Measurements from ENCODE around the gene UNC5C. TPM values are rescaled to one million over a fixed set of nuclear protein-coding genes. Genes with fewer than 3 reads are reported as not detected.

Gene UNC5C
- total and polyA plus RNA-seq, 4 donors, result 0.27 to 1.2 (median 0.78) TPM

DNA sequence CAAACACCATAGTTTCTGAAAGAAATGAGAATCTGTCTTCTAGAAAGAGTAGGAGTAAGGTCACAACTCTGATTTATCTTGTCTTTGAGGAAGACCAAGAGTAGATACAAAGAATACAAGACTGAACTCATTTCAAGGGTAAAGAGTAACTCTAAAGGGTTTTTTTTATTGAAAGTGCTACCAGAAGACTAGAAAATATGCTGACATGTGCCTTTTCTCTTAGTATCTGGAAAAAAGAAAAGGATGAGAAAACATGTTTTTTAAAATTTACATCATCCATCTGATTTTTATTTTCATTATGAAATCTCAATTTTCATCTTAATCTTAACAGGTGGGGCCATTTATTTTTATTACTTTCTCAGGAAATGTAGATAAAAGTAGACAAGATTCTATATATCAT lies 43.0 kb downstream of the UNC5C start:
- Histone ChIP-seq H3K4me1 (ENCODE audit: control insufficient read depth in 4 of 4, insufficient read depth in 4 of 4, low read length in 3 of 4) (peaks cover 0 to 3% (median 0%) of the 10 kb centered on the region in 4 donors), H3K27me3 (ENCODE audit: control insufficient read depth in 4 of 4, insufficient read depth in 4 of 4, low read length in 3 of 4) (no peaks in the 10 kb centered on the region), H3K4me3 (ENCODE audit: low read depth in 1 of 3, low read length in 3 of 3) (no peak overlapping the region), H3K36me3 (ENCODE audit: control insufficient read depth in 4 of 4, insufficient read depth in 3 of 4, low read depth in 1 of 4, low read length in 3 of 4) (no peaks in the 10 kb centered on the region), H3K9ac (ENCODE audit: low read depth in 1 of 2, low read length in 2 of 2) (no peak overlapping the region), H3K27ac (ENCODE audit: low read depth in 1 of 2, low read length in 2 of 2) (no peak overlapping the region), H3K9me3 (ENCODE audit: control insufficient read depth in 4 of 4, low read length in 3 of 4) (no peaks in the 10 kb centered on the region)
- TF ChIP-seq, protein P1, sequence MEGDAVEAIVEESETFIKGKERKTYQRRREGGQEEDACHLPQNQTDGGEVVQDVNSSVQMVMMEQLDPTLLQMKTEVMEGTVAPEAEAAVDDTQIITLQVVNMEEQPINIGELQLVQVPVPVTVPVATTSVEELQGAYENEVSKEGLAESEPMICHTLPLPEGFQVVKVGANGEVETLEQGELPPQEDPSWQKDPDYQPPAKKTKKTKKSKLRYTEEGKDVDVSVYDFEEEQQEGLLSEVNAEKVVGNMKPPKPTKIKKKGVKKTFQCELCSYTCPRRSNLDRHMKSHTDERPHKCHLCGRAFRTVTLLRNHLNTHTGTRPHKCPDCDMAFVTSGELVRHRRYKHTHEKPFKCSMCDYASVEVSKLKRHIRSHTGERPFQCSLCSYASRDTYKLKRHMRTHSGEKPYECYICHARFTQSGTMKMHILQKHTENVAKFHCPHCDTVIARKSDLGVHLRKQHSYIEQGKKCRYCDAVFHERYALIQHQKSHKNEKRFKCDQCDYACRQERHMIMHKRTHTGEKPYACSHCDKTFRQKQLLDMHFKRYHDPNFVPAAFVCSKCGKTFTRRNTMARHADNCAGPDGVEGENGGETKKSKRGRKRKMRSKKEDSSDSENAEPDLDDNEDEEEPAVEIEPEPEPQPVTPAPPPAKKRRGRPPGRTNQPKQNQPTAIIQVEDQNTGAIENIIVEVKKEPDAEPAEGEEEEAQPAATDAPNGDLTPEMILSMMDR (IDR thresholded peaks at IDR 0.05; ENCODE audit: low read depth, low read length, missing input control), result no peak
- TF ChIP-seq HNF4A (conservative IDR thresholded peaks at IDR 0.05) (no peak), FOXA2 (IDR thresholded peaks at IDR 0.05) (no peak), GABPA (IDR thresholded peaks at IDR 0.05 in 1 of 2, conservative IDR thresholded peaks at IDR 0.05 in 1 of 2) (no peak), TAF1 (conservative IDR thresholded peaks at IDR 0.05) (no peak), NR2F2 (IDR thresholded peaks at IDR 0.05) (no peak), RXRA (IDR thresholded peaks at IDR 0.05) (no peak), FOXA1 (IDR thresholded peaks at IDR 0.05) (no peak), JUND (IDR thresholded peaks at IDR 0.05) (no peak), RAD21 (IDR thresholded peaks at IDR 0.05) (no peak), SP1 (IDR thresholded peaks at IDR 0.05) (no peak)
- TF ChIP-seq, protein P2, sequence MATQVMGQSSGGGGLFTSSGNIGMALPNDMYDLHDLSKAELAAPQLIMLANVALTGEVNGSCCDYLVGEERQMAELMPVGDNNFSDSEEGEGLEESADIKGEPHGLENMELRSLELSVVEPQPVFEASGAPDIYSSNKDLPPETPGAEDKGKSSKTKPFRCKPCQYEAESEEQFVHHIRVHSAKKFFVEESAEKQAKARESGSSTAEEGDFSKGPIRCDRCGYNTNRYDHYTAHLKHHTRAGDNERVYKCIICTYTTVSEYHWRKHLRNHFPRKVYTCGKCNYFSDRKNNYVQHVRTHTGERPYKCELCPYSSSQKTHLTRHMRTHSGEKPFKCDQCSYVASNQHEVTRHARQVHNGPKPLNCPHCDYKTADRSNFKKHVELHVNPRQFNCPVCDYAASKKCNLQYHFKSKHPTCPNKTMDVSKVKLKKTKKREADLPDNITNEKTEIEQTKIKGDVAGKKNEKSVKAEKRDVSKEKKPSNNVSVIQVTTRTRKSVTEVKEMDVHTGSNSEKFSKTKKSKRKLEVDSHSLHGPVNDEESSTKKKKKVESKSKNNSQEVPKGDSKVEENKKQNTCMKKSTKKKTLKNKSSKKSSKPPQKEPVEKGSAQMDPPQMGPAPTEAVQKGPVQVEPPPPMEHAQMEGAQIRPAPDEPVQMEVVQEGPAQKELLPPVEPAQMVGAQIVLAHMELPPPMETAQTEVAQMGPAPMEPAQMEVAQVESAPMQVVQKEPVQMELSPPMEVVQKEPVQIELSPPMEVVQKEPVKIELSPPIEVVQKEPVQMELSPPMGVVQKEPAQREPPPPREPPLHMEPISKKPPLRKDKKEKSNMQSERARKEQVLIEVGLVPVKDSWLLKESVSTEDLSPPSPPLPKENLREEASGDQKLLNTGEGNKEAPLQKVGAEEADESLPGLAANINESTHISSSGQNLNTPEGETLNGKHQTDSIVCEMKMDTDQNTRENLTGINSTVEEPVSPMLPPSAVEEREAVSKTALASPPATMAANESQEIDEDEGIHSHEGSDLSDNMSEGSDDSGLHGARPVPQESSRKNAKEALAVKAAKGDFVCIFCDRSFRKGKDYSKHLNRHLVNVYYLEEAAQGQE (IDR thresholded peaks at IDR 0.05), result no peak
- TF ChIP-seq, protein P3, sequence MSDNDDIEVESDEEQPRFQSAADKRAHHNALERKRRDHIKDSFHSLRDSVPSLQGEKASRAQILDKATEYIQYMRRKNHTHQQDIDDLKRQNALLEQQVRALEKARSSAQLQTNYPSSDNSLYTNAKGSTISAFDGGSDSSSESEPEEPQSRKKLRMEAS (IDR thresholded peaks at IDR 0.05), result no peak
- TF ChIP-seq, protein P4, sequence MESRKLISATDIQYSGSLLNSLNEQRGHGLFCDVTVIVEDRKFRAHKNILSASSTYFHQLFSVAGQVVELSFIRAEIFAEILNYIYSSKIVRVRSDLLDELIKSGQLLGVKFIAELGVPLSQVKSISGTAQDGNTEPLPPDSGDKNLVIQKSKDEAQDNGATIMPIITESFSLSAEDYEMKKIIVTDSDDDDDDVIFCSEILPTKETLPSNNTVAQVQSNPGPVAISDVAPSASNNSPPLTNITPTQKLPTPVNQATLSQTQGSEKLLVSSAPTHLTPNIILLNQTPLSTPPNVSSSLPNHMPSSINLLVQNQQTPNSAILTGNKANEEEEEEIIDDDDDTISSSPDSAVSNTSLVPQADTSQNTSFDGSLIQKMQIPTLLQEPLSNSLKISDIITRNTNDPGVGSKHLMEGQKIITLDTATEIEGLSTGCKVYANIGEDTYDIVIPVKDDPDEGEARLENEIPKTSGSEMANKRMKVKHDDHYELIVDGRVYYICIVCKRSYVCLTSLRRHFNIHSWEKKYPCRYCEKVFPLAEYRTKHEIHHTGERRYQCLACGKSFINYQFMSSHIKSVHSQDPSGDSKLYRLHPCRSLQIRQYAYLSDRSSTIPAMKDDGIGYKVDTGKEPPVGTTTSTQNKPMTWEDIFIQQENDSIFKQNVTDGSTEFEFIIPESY (IDR thresholded peaks at IDR 0.05), result no peak
- TF ChIP-seq, protein P5, sequence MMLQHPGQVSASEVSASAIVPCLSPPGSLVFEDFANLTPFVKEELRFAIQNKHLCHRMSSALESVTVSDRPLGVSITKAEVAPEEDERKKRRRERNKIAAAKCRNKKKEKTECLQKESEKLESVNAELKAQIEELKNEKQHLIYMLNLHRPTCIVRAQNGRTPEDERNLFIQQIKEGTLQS (IDR thresholded peaks at IDR 0.05), result no peak
- DNase-seq (ENCODE audit: low spot score), result no peak

DNA sequence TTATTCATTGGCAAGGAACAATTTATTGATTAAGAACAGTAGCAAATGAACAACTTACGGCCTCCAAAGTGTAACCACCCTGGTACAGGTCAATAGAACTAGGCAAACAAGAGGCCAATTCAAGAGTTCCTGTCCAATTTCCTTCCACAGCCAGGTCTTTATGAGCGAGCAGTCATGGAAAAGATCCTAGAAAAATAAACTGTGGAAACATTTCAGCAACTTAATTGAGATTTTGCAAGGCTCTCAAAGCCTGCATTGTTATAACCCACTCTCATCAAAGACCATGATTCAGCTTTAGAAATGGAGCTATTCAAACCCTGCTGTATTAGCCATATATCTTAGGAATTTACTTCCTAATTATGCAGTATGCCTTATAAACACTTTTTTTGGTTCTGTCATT lies 43.6 kb downstream of the UNC5C start:
- no peak for DNase-seq (ENCODE audit: low spot score)
- no peak overlapping the region for H3K27ac ChIP-seq (ENCODE audit: low read depth in 1 of 2, low read length in 2 of 2)
- no peak overlapping the region for H3K9ac ChIP-seq (ENCODE audit: low read depth in 1 of 2, low read length in 2 of 2)
- H3K4me3 ChIP-seq (ENCODE audit: low read depth in 1 of 3, low read length in 3 of 3), result no peak overlapping the region
- H3K9me3 ChIP-seq (ENCODE audit: control insufficient read depth in 4 of 4, low read length in 3 of 4), result no peaks in the 10 kb centered on the region
- no peaks in the 10 kb centered on the region for H3K27me3 ChIP-seq (ENCODE audit: control insufficient read depth in 4 of 4, insufficient read depth in 4 of 4, low read length in 3 of 4)
- WGBS, result 47% methylated on average over 2 of the region's 2 CpGs
- H3K36me3 ChIP-seq (ENCODE audit: control insufficient read depth in 4 of 4, insufficient read depth in 3 of 4, low read depth in 1 of 4, low read length in 3 of 4), result no peaks in the 10 kb centered on the region
- H3K4me1 ChIP-seq (ENCODE audit: control insufficient read depth in 4 of 4, insufficient read depth in 4 of 4, low read length in 3 of 4), result no peaks in the 10 kb centered on the region
- TF ChIP-seq YY1 (IDR thresholded peaks at IDR 0.05) (no peak), TAF1 (conservative IDR thresholded peaks at IDR 0.05) (no peak), FOXA2 (IDR thresholded peaks at IDR 0.05) (no peak), NR2F2 (IDR thresholded peaks at IDR 0.05) (no peak), HNF4G (IDR thresholded peaks at IDR 0.05) (no peak), RXRA (IDR thresholded peaks at IDR 0.05) (no peak)
- TF ChIP-seq, protein P5 (IDR thresholded peaks at IDR 0.05), result no peak
- TF ChIP-seq, protein P2 (IDR thresholded peaks at IDR 0.05), result no peak
- TF ChIP-seq, protein P1 (IDR thresholded peaks at IDR 0.05; ENCODE audit: low read depth, low read length, missing input control), result no peak
